HEK293T (cell line): ENCODE results near the gene ARL15.

Source experiments
- ARNT ChIP-seq: fragments of 450-650 bp; IDR thresholded peaks from 2 replicates; pipeline ENCODE4 v1.6.1; 2017; ENCODE audit warnings: mild to moderate bottlenecking
- BHLHE40 ChIP-seq: fragments of 450-650 bp; IDR thresholded peaks from 2 replicates; pipeline ENCODE4 v1.6.1; 2016; ENCODE audit warnings: mild to moderate bottlenecking, moderate library complexity, borderline replicate concordance
- ELF4 ChIP-seq: fragments of 450-650 bp; IDR thresholded peaks from 2 replicates; pipeline ENCODE4 v1.6.1; 2017; ENCODE audit warnings: antibody characterized with exemption
- FOXA1 ChIP-seq: fragments of 450-650 bp; IDR thresholded peaks from 2 replicates; pipeline ENCODE4 v1.6.1; 2016; ENCODE audit warnings: mild to moderate bottlenecking
- FOXK2 ChIP-seq: fragments of 450-650 bp; IDR thresholded peaks from 2 replicates; pipeline ENCODE4 v1.6.1; 2016; ENCODE audit warnings: mild to moderate bottlenecking
- FOXM1 ChIP-seq: fragments of 450-650 bp; IDR thresholded peaks from 2 replicates; pipeline ENCODE4 v1.6.1; 2017; ENCODE audit warnings: mild to moderate bottlenecking, borderline replicate concordance
- HDGF ChIP-seq: fragments of 450-650 bp; IDR thresholded peaks from 2 replicates; pipeline ENCODE4 v1.6.1; 2017; ENCODE audit warnings: antibody characterized with exemption, borderline replicate concordance
- L3MBTL2 ChIP-seq: fragments of 450-650 bp; conservative IDR thresholded peaks from 2 replicates; pipeline ENCODE4 v1.6.1; 2016; ENCODE audit warnings: mild to moderate bottlenecking
- NFRKB ChIP-seq: fragments of 450-650 bp; IDR thresholded peaks from 2 replicates; pipeline ENCODE4 v1.6.1; 2016; ENCODE audit warnings: mild to moderate bottlenecking, moderate library complexity
- SP1 ChIP-seq: fragments of 450-650 bp; IDR thresholded peaks from 2 replicates; pipeline ENCODE4 v1.6.1; 2017
- SUZ12 ChIP-seq: fragments of 450-650 bp; IDR thresholded peaks from 2 replicates; pipeline ENCODE4 v1.6.1; 2016; ENCODE audit warnings: mild to moderate bottlenecking
- TARDBP ChIP-seq: fragments of 450-650 bp; IDR thresholded peaks from 2 replicates; pipeline ENCODE4 v1.6.1; 2016
- ZNF384 ChIP-seq: fragments of 450-650 bp; IDR thresholded peaks from 2 replicates; pipeline ENCODE4 v1.6.1; 2016

DNA sequence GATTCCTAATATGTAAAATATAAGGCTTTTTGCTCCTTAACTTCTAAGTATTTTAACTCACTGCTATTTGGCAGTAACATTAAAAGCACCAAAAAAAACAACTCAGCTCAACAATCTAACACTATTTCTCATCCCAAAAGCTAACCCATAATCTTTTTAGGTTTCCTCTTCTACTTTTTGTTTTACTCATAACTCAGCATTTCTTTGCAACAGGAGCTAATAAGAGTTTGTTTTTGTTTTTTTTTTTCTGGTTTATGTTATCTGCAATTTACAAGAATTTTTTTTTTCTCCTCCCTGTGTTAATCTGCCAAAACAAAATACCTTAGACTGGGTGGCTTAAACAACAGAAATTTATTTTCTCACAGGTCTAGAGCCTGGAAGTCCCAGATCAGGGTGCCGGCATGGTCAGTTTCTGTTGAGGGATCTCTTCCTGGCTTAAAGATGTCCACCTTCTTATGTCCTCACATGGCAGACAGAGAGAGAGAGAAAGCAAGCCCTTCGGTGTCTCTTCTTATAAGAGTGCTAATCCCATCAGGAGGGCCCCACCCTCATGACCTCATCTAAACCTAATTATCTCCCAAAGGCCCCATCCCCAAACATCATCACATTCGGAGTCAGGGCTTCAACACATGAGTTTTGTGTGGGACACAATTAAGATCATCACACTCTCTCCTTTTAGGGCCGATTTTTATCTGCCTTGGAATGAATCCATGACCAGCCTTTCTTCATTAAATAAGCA is 31.2 kb downstream of the ARL15 start:
- no peak for TF ChIP-seq BHLHE40
- TF ChIP-seq HDGF = no peak
- TF ChIP-seq ELF4 = no peak
- TF ChIP-seq ZNF384 = no peak
- TF ChIP-seq FOXA1 = no peak
- no peak for TF ChIP-seq TARDBP
- TF ChIP-seq L3MBTL2 = no peak
- TF ChIP-seq ARNT = no peak
- TF ChIP-seq SUZ12 = no peak
- no peak for TF ChIP-seq FOXM1
- TF ChIP-seq FOXK2 = no peak
- TF ChIP-seq NFRKB = no peak
- TF ChIP-seq SP1 = no peak
